Measurements from ENCODE around the gene RALGPS1. TPM values are rescaled to one million over a fixed set of nuclear protein-coding genes. Genes with fewer than 3 reads are reported as not detected.

The RALGPS1 gene
- total and polyA plus RNA-seq, 2 of the 13 experiments (the other 11 are each of a cell fraction or from before 2014, with no cell fraction given) = 3.7 to 6.5 TPM

DNA sequence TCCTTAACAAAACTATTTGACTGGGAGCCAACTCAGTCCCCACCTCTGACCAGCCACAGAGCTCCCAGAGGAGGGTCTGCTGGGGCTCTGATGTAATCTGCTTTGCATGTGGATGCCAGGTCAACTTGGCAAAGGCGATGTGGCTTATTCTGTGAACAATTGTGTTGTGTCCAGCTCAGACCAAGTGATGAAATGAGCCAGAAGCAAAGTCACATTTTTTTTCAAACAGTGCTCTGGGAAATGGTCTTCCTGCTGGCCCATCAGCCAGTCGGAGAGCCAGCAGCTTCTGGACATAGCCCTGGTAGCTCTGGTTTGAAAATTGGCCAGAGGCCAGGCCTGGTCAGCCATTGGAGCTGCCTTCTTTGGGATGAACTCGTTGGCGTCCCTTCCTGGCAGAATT is 121.4 kb downstream of the RALGPS1 start:
- Histone ChIP-seq H3K27ac (ENCODE audit: extremely low read length, insufficient read depth, low read length) (no peak overlapping the region), H3K4me2 (ENCODE audit: low read depth, low read length) (no peak overlapping the region), H4K20me1 (ENCODE audit: insufficient read depth, low read length) (no peaks in the 10 kb centered on the region), H3K9ac (ENCODE audit: insufficient read depth, low read depth, low read length) (no peak overlapping the region), H3K36me3 (replicated peaks in 1 of 2; ENCODE audit: control insufficient read depth in 1 of 2, insufficient read depth in 2 of 2, low read length in 2 of 2) (no peaks in the 10 kb centered on the region), H2AFZ (ENCODE audit: low read length) (no peak overlapping the region), H3K4me1 (ENCODE audit: insufficient read depth, low read length) (no peaks in the 10 kb centered on the region; the same call in 1 of the 2 replicates), H3K9me3 (ENCODE audit: low read length) (no peaks in the 10 kb centered on the region), H3K27me3 (ENCODE audit: control insufficient read depth in 1 of 2, insufficient read depth in 2 of 2, low read length in 2 of 2) (no peaks in the 10 kb centered on the region), H3K79me2 (ENCODE audit: insufficient read depth, low read length) (no peaks in the 10 kb centered on the region), H3K4me3 (replicated peaks in 1 of 3; ENCODE audit: insufficient read depth in 1 of 3, low read depth in 2 of 3, low read length in 3 of 3) (no peak overlapping the region)
- in situ Hi-C loops (cut with HindIII; ENCODE audit: extremely low pct_ligation_motif_present, low pct_unique_long_range_greater_than_20kb) = no loop called here
- intact Hi-C loops (cut with micrococcal nuclease; ENCODE audit: unreplicated experiment) = no loop called here
- ATAC-seq = no peak
- POLR2A ChIA-PET = no interaction called here
- no peak for FAIRE-seq
- BruUV-seq (replicated peaks) = no TSS peak
- no peak for DNase-seq (ENCODE audit: low spot score)
- CTCF ChIA-PET (ENCODE audit: low intra/inter-chr PET ratio, low total read pairs) = no interaction called here
- 84% methylated on average over 4 of the region's 4 CpGs for WGBS (ENCODE audit: low lambda C conversion rate)
- TF ChIP-seq ZFP36 (IDR thresholded peaks at IDR 0.05; ENCODE audit: borderline replicate concordance, low read depth, low read length, partially characterized antibody) (no peak), TOPORS (CRISPR knock-in tag; IDR thresholded peaks at IDR 0.05) (no peak), POLR2AphosphoS5 (IDR thresholded peaks at IDR 0.05; ENCODE audit: low read depth, low read length) (no peak), ZNF10 (CRISPR knock-in tag; IDR thresholded peaks at IDR 0.05; ENCODE audit: borderline replicate concordance, low read depth) (no peak), TOE1 (CRISPR knock-in tag; IDR thresholded peaks at IDR 0.05) (no peak), ZNF230 (CRISPR knock-in tag; IDR thresholded peaks at IDR 0.05) (no peak), ZSCAN20 (CRISPR knock-in tag; IDR thresholded peaks at IDR 0.05; ENCODE audit: borderline replicate concordance) (no peak), ZNF660 (CRISPR knock-in tag; IDR thresholded peaks at IDR 0.05; ENCODE audit: borderline replicate concordance, low read depth) (no peak), CENPT (CRISPR knock-in tag; IDR thresholded peaks at IDR 0.05; ENCODE audit: low read depth) (no peak), CCAR2 (optimal IDR thresholded peaks at IDR 0.05; ENCODE audit: low read depth, low read length) (no peak), SOX6 (IDR thresholded peaks at IDR 0.05) (no peak), SOX6 (CRISPR knock-in tag; IDR thresholded peaks at IDR 0.05) (no peak), ZNF343 (CRISPR knock-in tag; IDR thresholded peaks at IDR 0.05) (no peak), ZNF672 (CRISPR knock-in tag; IDR thresholded peaks at IDR 0.05) (no peak)
- TF ChIP-seq, protein P1, sequence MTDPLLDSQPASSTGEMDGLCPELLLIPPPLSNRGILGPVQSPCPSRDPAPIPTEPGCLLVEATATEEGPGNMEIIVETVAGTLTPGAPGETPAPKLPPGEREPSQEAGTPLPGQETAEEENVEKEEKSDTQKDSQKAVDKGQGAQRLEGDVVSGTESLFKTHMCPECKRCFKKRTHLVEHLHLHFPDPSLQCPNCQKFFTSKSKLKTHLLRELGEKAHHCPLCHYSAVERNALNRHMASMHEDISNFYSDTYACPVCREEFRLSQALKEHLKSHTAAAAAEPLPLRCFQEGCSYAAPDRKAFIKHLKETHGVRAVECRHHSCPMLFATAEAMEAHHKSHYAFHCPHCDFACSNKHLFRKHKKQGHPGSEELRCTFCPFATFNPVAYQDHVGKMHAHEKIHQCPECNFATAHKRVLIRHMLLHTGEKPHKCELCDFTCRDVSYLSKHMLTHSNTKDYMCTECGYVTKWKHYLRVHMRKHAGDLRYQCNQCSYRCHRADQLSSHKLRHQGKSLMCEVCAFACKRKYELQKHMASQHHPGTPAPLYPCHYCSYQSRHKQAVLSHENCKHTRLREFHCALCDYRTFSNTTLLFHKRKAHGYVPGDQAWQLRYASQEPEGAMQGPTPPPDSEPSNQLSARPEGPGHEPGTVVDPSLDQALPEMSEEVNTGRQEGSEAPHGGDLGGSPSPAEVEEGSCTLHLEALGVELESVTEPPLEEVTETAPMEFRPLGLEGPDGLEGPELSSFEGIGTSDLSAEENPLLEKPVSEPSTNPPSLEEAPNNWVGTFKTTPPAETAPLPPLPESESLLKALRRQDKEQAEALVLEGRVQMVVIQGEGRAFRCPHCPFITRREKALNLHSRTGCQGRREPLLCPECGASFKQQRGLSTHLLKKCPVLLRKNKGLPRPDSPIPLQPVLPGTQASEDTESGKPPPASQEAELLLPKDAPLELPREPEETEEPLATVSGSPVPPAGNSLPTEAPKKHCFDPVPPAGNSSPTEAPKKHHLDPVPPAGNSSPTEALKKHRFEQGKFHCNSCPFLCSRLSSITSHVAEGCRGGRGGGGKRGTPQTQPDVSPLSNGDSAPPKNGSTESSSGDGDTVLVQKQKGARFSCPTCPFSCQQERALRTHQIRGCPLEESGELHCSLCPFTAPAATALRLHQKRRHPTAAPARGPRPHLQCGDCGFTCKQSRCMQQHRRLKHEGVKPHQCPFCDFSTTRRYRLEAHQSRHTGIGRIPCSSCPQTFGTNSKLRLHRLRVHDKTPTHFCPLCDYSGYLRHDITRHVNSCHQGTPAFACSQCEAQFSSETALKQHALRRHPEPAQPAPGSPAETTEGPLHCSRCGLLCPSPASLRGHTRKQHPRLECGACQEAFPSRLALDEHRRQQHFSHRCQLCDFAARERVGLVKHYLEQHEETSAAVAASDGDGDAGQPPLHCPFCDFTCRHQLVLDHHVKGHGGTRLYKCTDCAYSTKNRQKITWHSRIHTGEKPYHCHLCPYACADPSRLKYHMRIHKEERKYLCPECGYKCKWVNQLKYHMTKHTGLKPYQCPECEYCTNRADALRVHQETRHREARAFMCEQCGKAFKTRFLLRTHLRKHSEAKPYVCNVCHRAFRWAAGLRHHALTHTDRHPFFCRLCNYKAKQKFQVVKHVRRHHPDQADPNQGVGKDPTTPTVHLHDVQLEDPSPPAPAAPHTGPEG (CRISPR knock-in tag; IDR thresholded peaks at IDR 0.05) = no peak
- TF ChIP-seq, protein P2, sequence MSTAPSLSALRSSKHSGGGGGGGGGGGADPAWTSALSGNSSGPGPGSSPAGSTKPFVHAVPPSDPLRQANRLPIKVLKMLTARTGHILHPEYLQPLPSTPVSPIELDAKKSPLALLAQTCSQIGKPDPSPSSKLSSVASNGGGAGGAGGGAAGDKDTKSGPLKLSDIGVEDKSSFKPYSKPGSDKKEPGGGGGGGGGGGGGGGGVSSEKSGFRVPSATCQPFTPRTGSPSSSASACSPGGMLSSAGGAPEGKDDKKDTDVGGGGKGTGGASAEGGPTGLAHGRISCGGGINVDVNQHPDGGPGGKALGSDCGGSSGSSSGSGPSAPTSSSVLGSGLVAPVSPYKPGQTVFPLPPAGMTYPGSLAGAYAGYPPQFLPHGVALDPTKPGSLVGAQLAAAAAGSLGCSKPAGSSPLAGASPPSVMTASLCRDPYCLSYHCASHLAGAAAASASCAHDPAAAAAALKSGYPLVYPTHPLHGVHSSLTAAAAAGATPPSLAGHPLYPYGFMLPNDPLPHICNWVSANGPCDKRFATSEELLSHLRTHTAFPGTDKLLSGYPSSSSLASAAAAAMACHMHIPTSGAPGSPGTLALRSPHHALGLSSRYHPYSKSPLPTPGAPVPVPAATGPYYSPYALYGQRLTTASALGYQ (CRISPR knock-in tag; IDR thresholded peaks at IDR 0.05) = no peak
- TF ChIP-seq, protein P3, sequence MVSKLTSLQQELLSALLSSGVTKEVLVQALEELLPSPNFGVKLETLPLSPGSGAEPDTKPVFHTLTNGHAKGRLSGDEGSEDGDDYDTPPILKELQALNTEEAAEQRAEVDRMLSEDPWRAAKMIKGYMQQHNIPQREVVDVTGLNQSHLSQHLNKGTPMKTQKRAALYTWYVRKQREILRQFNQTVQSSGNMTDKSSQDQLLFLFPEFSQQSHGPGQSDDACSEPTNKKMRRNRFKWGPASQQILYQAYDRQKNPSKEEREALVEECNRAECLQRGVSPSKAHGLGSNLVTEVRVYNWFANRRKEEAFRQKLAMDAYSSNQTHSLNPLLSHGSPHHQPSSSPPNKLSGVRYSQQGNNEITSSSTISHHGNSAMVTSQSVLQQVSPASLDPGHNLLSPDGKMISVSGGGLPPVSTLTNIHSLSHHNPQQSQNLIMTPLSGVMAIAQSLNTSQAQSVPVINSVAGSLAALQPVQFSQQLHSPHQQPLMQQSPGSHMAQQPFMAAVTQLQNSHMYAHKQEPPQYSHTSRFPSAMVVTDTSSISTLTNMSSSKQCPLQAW (CRISPR knock-in tag; IDR thresholded peaks at IDR 0.05) = no peak

Data from HepG2 (cell line).